D721Med (cell line): ENCODE data around the gene SPECC1.
"Not testable (repeated sequence)": the region's sequence is repeated elsewhere in the genome, so short reads cannot be mapped to it uniquely, and the experiment has no call there.

Experiments used
- DNase-seq: peaks from one replicate; pipeline ENCODE4 v3.0.0; 2011; ENCODE audit warnings: low spot score; ENCODE audit not compliant: insufficient read length
- FAIRE-seq: peaks from 2 replicates; lab custom pipeline; 2011; peaks lifted over from hg19 to GRCh38; lab: Jason Lieb, UNC
- CTCF ChIP-seq: IDR thresholded peaks from 2 replicates; pipeline ENCODE4 v1.5.1; 2012; ENCODE audit warnings: mild to moderate bottlenecking, control low read depth; ENCODE audit not compliant: insufficient read depth; ENCODE audit errors: missing control alignments

The SPECC1 gene

GRCh38 chr17:20009302-20010098 lies at the start of gene SPECC1:
Gene SPECC1, plus strand, starts transcription at chr17:20009359. Its CDS starts 87,293 bp downstream, at chr17:20096652.
- no peak for DNase-seq
- no peak for FAIRE-seq

DNA sequence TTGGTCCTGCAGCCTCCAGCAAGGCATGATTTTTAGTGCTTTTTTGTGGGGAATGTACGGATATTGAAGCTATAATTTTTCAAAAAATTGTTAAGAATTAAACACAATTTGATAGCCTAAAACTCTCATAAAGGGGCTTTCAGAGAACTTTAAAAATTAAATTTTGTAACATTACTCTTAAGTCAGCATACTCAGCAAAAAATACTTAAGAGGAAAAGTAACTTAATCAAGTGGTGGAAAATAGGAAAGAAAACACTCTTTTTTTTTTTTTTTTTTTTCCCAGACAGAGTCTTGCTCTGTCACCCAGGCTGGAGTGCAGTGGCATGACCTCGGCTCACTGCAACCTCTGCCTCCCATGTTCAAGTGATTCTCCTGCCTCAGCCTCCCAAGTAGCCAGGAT lies 46.2 kb upstream of the SPECC1 start:
- FAIRE-seq: not testable (repeated sequence)

More at GRCh38 chr17:20009302-20010098, at the start of gene SPECC1:
- peak; percentile 39 for TF ChIP-seq CTCF

DNA sequence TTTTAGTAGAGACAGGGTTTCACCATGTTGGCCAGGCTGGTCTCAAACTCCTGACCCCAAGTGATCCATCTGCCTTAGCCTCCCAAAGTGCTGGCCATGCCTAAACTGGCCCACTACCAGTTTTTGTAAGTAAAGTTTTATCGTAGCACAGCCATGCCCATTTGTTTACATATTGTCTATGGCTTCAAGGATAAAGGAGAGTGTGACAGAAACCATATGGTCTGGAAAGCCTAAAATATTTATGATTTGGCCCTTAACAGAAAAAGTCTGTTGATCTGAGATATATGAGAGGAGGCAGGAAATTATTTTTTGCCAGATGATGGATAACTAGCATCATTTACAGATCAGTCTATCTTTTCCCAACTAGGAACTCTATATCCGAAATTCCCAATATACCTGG lies 36.0 kb upstream of the SPECC1 start:
- no peak for TF ChIP-seq CTCF
- DNase-seq (no peak), FAIRE-seq (no peak)

More for the DNA sequence above, 46.2 kb upstream of the SPECC1 start:
- not testable (repeated sequence) for DNase-seq

DNA sequence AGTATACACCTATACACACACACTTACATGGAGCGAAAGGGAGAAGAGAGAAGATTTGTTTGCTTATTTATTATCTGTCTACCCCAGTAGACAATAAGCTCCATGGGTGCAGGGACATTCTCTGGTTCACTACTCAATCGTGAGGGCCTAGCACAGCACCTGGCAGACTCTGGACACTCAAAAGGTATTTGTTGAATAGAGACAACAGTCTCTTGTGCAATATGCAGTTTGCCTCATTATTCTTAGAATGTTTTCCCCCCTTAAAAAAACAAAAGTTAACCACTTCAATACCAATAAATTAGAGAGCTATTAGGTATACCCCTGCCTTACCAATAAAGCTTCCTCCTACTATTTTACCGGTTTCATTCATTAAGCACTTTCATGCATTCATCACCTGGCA lies 33.6 kb upstream of the SPECC1 start:
- no peak for FAIRE-seq
- no peak for TF ChIP-seq CTCF
- DNase-seq: no peak

DNA sequence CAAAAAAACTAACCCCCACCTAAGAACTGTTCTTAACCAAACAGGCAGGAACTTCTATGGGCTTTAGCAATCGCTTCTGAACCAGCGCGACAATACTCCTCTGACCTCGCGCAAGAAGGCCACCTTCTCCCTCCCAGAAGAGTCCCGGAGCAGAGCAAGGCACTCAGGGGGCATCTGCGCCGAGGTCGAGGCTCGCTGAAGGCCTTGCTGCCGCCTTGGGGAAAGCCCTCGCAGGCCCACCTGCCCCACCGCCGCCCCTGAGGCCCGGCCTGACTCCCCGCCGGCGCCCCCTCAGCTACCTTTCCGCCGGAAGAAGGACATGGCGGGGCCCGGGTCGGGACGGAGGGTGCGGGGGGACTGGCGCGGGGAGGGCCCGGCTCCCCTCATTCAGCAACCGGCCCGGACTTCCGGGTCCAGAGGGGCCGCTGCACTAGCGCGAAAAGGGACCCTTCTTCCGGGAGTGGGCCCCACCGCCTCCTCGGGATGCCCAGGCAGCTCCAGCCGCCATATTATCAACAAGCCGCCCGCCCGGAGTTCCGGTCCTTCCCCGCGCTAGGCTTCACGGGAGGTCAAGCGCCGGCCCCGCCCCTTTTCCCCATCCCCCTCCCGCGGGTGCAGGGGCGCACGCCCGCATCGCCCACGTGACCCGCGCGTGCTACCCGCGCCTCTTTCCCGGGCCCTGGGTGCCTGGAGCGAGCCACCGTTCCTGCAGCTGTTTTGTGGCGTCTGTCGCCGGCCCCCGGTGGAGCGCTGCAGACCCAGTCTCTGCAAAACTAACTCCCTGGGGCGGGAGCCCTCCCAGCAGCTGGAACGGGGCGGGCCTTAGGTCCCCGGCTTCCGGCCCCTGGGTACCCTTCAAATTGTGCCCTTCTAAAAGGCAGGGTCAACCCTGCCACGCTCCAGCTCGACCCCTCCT lies 31.6 kb upstream of the SPECC1 start, which contains the start of gene AKAP10:
TSS of gene AKAP10 (minus strand) at position 536 of the 916 bp plus-strand sequence. CDS start at position 387, 149 bp downstream.
- FAIRE-seq (no peak), DNase-seq (peak; percentile 78)
- TF ChIP-seq CTCF: no peak

- no peak for TF ChIP-seq CTCF
- no peak for DNase-seq
- no peak for FAIRE-seq
These were observed 30.9 kb upstream of the SPECC1 start for GRCh38 chr17:19978209-19978802.

DNA sequence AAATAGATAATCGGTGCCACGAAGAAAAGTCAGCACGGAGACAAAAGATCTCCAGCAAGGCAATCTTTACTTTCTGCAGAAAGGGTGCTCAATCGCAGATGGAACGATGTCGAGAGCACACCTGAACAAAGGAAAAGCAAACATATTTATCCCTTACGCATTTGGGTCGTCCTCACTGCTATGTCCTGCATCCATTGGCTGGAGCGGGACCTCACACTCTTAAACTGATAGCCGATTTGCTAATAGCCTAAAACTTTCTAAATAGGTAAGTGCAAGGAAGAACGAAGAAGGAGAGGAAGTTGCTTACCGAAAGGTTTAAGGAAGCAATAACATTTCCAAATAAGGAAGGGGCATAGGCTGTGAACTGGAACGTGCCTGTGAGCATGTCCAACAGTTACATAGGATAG lies 30.4 kb upstream of the SPECC1 start:
- FAIRE-seq: no peak
- DNase-seq: no peak
- TF ChIP-seq CTCF: no peak
